GM18907 (cell line): ENCODE results near the gene CLTCL1.
"Not testable (repeated sequence)": the region's sequence is repeated elsewhere in the genome, so short reads cannot be mapped to it uniquely, and the experiment has no call there.

Source experiments
- ATAC-seq: cut with Tn5 transposase; IDR thresholded peaks from one replicate; pipeline ENCODE4 v1.9.1; 2021; ENCODE audit warnings: mild to moderate bottlenecking, moderate library complexity; ENCODE audit not compliant: unreplicated experiment

Gene CLTCL1

GRCh38 chr22:19222242-19223005 lies 69.1 kb downstream of the CLTCL1 start:
- no peak for ATAC-seq

DNA sequence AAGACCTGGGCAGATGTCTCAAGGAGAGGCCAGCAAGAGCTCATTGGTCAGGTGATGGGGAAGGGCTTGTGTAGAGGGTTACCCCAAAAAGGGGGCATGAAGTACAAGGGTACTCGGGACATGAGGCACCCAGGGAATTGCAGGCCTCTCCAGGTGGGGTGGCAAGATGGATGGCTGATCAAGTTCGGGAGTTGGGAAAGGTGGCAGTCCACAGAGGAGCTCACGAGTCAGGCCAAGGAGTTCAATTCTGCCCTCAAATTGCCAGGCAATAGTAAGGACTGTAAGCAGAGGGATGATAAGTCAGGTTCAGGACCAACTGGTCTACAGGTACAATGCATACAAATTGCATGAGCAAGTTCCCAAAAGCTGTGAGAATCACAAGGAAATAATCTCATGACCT lies 70.7 kb downstream of the CLTCL1 start:
- no peak for ATAC-seq

DNA sequence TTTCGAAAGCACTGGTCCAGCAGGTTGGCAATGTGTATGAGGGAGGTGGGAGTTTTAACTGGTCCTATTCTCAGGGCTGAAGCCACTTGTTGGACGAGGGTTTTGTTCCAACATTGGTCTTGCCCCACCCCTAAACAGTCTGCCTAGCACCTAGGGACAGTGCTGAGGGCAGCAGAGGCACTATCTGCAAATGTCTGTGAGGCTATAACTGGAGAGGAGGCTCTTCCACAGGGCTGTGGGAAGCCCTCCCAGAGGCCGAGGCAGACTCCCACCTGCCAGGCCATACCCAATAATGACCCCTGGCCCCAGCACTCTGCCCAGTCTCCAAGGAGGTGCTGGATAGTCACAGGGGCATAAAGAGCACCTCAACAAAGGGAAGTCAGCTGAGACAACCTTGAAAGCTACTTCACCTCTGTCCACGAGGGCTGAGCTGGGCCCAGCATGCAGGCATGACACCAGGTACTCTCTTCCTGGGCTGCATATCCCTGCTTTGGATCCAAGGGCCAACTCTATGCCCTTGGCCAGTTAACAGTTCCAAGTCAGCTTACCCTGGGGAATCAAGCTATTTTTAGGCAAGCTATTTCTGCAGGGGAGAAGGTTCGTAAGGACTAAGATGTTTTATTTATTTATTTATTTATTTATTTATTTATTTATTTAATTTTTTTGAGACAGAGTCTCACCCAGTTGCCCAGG lies 72.8 kb downstream of the CLTCL1 start:
- no peak for ATAC-seq

DNA sequence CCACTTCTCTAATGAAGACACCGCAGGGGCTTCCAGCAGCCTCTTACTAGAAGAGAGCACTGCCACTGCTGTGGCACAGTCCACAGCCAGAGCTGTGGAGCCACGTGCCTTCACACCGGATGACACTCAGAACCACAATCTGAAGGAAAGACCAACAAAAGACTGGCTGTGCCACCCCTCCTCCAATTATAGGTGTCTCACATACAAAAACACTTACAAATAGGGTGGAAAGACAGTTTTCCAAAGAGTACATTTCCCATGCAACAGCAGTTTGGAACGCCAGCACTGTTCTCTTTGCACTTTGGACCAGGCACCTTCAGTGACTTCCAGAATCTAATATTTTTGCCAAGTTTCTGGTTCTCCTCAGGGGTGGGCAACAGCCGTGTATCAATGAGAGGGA lies 74.9 kb downstream of the CLTCL1 start:
- ATAC-seq, result no peak

- no peak for ATAC-seq
Measured at GRCh38 chr22:19215360-19215759, 76.2 kb downstream of the CLTCL1 start.

- ATAC-seq, result no peak
Measured at GRCh38 chr22:19214078-19214473, 77.4 kb downstream of the CLTCL1 start.

DNA sequence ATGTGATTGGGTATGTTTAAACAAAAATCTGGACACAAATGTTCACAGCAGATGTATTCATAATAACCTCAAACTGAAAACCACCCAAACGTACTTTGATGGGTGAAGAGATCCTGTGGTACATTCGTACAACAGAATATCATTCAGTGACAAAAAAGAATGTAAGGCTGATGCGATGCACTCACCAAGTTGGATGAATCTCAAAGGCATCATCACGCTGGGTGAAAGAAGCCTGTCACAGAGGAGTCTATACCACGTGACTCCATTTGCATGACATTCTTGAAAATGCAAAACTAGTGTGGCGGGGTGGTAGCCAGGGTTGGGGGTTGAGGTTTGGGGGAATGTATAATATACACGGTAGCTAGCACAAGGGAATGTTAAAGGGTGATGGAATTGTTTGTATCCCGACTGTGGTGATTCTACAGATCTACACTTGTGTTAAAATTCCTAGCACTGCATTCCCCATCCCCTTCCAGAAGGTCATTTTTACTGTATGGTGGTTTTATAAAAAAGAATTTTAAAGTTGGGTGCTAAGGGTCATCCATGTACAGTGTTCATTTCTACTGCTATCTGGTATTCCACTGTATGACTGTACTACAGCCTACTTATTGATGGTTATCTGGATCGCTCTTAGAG lies 78.0 kb downstream of the CLTCL1 start:
- ATAC-seq, result no peak

DNA sequence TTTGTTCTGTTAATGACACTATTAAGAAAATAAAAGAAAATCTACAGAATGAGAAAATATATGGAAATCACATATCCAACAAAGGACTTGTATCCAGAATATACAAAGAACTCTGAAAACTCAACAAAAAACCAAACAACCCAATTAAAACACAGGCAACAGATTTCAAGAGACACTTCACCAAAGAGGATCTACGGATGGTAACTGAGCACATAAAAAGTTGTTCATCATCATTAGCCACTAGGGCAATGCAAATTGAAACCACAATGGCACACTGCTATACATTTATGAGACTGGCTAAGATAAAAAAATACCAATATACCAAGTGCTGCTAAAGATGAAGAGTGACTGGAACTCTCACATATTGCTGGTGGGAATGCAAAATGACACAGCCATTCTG lies 78.5 kb downstream of the CLTCL1 start:
- ATAC-seq, result no peak

DNA sequence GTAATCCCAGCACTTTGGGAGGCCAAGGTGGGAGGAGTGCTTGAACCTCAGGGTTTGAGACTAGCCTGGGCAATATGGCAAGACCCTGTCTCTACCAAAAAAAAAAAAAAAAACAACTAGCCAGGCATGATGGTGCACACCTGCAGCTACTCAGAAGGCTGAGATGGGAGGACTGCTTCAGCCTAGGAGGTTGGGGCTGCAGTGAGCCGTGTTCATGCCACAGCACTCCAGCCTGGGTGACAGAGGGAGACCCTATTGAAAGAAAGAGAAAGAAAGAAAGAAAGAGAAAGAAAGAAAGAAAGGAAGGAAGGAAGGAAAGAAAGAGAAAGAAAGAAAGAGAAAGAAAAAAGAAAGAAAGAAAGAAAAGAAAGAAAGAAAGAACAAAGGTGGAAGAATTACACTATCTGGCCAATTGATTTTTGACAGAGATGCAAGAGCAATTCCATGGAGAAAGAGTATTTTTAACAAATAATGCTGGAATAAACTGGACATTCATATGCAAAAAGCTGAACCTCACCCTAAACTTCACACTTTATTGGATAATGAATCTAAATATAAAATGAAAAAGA lies 79.1 kb downstream of the CLTCL1 start:
- ATAC-seq, result no peak

GRCh38 chr22:19210188-19210587 lies 81.3 kb downstream of the CLTCL1 start:
- no peak for ATAC-seq

DNA sequence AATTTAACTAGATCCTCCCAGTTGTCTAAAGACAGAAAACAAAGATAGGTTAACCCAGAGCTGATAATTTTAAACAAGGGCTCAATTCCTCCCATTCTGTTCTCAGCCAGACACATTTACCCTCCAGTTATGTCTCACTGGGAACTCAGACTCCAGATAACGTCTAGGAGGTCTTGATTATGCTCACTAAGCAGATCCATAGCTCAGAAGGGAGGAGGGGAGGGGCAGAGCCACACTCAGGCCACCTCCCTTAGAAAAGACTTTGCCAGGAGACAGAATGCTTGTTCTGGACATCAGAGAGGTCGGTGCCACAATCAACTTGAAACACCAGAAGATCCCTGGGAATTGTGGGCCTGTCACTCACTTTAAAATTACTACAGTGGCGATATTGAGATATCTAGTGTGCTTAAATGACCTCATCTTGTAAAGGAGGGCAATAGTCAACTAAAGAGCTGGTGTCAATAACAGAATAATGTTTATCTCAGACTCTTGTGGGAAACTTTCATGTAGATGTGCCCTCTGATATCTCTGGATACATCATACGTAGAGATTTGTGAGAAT lies 83.2 kb downstream of the CLTCL1 start:
- ATAC-seq, result no peak

DNA sequence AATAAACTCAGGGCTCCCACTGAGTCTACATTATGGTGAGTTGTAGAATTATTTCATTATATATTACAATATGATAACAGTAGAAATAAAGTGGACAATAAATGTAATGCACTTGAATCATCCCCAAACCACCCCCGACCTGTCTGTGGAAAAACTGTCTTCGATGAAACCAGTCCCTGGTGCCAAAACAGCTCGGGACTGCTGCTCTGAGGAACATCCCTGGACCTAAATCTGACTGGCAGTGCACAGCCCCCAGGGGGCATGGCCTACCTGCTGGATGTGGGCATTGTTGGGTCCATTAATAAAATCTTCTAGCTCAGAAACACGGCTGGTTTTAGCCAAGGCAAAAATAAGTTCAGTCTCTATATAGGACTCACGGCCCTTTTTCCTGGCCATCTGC lies 83.6 kb downstream of the CLTCL1 start:
- ATAC-seq, result no peak

DNA sequence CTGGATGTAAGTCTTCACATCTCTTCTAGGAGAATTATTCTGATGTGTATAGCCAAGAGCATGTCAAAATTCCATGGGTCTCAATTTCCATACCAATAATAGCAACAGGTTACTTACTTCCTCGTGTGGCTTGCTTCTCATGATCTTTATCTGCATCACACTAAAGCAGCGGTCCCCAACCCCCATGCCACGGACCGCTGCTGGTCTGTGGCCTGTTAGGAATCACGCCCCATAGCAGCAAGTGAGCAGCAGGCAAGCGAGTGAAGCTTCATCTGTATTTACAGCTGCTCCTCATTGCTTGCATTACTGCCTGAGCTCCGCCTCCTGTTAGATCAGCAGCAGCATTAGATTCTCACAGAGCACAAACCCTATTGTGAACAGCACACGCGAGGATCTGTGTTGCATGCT lies 84.1 kb downstream of the CLTCL1 start:
- no peak for ATAC-seq

- ATAC-seq, result no peak
Measured at GRCh38 chr22:19206287-19206686, 85.2 kb downstream of the CLTCL1 start.

GRCh38 chr22:19204640-19205039 lies 86.9 kb downstream of the CLTCL1 start:
- ATAC-seq, result no peak

- ATAC-seq, result no peak
Measured at GRCh38 chr22:19203834-19204233, 87.7 kb downstream of the CLTCL1 start.

GRCh38 chr22:19202799-19203186 lies 88.7 kb downstream of the CLTCL1 start:
- ATAC-seq, result not testable (repeated sequence)

- ATAC-seq, result no peak
Measured at GRCh38 chr22:19201869-19202798, 89.4 kb downstream of the CLTCL1 start.

GRCh38 chr22:19201130-19201868 lies 90.2 kb downstream of the CLTCL1 start:
- no peak for ATAC-seq

DNA sequence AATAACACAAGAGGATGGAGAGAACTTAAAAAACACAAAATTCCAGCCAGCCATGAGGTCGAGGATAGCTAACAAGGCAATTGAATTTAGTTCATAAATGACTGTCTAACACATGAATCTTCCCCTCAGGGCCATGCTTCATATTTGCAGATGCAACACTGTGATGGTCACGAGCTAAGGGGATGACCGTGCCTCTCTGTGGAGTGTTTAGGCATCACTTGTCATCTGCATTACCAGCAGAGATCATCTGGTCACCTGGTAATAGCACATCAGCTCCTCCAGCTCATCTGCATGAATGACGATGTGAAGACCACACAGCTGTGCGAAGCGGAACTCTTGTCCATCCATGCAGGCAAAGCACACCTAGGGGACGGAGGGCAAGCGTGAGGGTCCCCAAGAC lies 92.0 kb downstream of the CLTCL1 start:
- no peak for ATAC-seq
